GM19035 (cell line): Measurements from ENCODE around the gene NPFFR2.
"Not testable (repeated sequence)": the region's sequence is repeated elsewhere in the genome, so short reads cannot be mapped to it uniquely, and the experiment has no call there.

ENCODE experiments used
- ATAC-seq: cut with Tn5 transposase; IDR thresholded peaks from one replicate; pipeline ENCODE4 v1.9.1; 2021; ENCODE audit not compliant: unreplicated experiment

The NPFFR2 gene

DNA sequence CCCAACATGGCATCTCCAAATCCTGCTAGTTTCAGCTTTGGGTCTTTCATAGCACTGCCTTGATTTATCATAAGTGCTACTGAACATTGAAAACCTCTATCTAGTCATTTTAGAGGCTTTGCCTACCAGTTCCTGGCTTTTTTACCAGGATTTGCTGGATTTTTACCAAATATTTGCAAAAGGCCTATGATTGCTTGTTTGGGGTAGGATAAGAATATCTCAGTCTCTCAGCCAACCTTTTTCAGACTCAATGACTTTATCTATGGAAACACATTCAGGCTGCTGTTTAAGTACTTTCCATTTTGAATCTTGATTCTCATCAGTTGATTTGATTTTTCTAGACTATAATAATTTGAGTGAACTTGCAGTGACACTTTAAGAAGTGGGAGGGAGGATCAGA lies 80.1 kb downstream of the NPFFR2 start:
- ATAC-seq, result no peak

DNA sequence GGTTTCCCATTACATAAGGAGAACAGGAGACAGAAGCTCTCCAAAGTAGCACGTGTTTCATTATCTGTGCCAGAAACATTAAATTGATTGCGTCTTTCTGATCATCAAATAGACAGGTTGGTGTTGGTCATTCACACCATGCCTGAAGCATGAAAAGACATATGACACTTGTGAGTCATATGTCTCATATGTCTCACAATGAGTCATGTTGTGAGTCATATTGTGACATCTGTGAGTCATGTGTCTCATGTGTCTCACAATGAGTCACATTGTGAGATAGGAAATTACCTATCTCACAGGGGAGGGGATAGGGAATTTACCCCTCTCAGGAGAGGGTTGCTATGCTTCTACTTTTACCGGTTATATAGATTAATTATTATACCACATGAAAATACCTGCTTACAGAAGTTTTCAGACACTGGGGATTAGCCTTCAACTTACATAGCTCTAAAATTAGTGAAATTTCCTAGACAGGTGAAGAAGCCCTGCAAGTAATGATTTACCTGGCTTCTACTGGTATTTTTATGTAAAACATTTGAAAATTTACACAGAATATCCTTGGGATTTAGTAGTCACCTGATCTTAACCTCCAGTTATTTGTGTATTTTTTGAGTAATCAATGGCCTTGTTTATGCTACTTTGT lies 80.8 kb downstream of the NPFFR2 start:
- peak; percentile 94 for ATAC-seq

DNA sequence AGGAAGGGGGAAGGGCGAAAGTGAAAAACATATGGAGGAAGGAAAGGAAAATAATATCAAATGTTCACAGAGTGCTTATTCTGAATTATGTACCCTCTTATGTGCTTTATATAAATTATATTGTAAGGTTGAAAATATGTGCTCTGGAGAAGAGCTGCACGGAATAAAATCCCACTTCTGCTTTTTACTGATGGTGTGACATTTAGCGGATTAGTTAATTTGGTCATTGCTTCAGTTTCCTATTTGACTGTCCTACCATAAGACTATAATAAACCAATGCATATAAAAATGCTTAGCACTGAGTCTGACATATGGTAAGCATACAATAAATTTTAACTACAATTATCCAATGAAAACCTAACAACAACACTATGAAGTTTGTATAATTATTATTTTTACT lies 86.2 kb downstream of the NPFFR2 start:
- ATAC-seq, result no peak

DNA sequence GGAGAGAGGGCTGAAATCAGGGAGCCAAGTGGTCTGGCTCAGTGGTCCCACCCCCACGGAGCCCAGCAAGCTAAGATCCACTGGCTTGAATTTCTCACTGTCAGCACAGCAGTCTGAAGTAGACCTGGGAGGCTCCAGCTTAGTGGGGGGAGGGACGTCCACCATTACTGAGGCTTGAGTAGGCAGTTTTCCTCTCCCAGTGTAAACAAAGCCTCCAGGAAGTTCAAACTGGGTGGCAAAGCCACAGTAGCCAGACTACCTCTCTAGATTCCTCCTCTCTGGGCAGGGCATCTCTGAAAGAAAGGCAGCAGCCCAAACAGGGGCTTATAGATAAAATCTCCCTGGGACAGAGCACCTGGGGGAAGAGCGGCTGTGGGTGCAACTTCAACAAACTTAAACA lies 88.1 kb downstream of the NPFFR2 start:
- ATAC-seq, result no peak

DNA sequence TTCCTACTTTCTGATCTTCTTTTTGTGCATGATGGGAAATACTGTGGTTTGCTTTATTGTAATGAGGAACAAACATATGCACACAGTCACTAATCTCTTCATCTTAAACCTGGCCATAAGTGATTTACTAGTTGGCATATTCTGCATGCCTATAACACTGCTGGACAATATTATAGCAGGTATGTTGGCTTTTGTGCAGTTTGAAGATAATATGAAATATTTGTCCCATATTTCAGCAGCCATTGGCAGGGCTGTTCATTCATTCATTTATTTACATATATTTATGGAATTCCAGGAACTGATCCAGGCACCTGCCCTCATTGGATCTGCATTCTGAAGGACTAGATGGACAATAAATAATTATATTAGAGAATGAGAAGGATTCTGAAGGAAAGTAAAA lies 96.9 kb downstream of the NPFFR2 start:
- ATAC-seq, result no peak

DNA sequence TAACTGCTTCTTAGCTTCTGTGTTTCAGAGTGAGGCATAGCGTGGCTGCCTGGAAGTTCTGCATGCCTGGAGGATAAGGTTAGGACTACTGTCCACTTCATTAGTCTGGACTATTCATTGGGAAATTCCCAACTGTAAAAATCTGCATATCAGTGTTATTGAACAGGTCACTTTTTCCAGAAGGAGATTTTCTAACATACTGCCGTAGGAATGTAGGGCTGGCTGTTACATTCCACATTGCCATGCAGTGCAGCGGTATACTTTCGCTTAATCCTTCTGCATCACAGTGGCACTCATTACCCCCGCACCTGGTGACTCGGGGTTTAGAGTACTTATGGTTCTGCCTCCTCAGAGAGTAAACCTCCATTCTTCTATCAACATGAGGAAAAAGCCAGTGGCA lies 104.6 kb downstream of the NPFFR2 start:
- no peak for ATAC-seq

DNA sequence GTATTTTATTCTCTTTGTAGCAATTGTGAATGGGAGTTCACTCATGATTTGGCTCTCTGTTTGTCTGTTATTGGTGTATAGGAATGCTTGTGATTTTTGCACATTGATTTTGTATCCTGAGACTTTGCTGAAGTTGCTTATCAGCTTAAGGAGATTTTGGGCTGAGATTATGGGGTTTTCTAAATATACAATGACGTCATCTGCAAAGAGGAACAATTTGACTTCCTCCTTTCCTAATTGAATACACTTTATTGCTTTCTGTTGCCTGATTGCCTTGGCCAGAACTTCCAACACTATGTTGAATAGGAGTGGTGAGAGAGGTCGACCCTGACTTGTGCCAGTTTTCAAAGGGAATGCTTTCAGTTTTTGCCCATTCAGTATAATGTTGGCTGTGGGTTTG lies 108.2 kb downstream of the NPFFR2 start:
- not testable (repeated sequence) for ATAC-seq

DNA sequence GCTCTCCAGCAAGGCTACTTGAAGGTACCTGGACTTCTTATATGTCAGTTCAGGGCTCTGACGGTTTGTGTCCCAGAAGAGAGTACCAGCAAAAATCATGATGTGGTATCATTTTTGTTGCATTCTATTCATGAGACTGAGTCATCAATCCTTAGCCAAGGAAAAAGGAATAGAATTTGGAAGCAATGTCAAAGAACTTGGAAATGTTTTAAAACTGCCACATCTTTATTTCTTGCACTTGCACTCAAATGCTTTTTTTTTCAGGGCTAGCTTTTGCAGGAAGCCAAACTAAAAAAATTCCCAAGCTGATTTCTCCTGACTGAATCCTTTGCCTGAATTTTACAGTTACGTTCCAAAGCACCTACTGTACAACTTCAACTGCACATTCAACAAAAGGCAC lies 112.4 kb downstream of the NPFFR2 start:
- no peak for ATAC-seq

DNA sequence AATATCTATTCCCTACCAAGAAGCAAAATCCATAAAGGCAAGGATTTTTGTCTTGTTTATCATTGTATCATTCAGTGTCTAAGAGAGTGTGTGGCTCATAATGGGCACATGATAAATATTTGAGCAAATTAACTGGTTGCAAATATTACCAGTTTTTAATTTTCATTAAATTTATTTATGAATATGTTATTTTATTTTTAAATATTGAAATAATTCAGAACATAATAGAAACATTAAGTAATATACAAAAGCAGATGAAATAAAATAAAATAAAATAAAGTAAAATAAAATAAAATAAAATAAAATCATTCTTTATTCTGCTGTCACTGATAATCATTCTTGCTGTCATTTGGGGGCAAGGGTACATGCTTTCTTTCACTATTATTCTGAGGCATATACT lies 120.9 kb downstream of the NPFFR2 start:
- no peak for ATAC-seq

DNA sequence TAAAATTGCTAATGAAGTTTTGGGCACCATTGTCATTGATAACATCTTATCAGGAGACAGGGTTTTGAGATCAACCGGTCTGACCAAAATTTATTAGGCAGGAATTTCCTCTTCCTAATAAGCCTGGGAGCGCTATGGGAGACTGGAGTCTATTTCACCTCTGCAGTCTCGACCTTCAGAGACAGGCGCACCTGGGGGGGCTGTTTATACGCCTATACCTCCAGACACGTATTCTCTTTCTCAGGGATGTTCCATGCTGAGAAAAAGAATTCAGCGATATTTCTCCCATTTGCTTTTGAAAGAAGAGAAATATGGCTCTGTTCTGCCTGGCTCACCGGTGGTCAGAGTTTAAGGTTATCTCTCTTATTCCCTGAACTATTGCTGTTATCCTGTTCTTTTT lies 121.8 kb downstream of the NPFFR2 start:
- ATAC-seq, result not testable (repeated sequence)

DNA sequence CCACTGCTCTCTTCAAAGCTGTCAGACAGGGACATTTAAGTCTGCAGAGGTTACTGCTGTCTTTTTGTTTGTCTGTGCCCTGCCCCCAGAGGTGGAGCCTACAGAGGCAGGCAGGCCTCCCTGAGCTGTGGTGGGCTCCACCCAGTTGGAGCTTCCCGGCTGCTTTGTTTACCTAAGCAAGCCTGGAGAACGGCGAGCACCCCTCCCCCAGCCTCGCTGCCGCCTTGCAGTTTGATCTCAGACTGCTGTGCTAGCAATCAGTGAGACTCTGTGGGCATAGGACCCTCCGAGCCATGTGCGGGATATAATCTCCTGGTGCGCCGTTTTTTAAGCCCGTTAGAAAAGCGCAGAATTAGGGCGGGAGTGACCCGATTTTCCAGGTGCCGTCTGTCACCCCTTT lies 137.5 kb downstream of the NPFFR2 start:
- not testable (repeated sequence) for ATAC-seq

DNA sequence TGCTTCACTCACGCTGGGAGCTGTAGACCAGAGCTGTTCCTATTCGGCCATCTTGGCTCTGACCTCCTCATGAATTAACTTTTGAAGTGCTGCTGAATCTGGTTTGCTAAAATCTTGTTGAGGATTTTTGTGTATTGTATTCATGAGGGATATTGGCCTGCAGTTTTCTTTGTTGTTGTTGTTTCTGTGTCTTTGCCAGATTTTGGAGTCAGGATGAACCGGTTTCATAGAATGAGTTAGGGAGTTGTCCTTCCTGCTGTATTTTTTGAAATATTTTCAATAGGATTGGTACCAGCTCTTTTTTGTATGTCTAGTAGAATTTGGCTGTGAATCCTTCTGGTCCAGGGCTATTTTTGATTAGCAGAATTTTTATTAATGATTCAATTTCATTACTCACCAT lies 138.1 kb downstream of the NPFFR2 start:
- ATAC-seq, result no peak

DNA sequence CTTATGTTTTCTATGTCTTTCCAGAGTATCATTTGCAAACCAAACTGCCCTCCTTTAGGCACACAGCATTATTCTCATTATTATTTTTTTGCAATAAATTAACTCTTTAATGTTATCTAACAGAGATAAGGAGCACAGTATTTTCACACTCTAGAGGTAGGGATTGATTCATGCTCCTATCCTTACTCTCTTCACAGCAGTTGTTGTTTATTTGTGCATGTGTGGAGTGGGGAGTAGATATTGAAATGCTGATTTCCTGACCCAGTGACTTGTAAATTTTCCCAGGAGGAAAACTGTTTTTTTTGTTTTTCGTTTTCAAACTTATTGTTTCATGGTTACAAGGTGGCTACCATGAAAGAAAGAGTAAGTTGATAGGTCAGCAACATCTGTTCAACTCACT lies 140.0 kb downstream of the NPFFR2 start:
- no peak for ATAC-seq

DNA sequence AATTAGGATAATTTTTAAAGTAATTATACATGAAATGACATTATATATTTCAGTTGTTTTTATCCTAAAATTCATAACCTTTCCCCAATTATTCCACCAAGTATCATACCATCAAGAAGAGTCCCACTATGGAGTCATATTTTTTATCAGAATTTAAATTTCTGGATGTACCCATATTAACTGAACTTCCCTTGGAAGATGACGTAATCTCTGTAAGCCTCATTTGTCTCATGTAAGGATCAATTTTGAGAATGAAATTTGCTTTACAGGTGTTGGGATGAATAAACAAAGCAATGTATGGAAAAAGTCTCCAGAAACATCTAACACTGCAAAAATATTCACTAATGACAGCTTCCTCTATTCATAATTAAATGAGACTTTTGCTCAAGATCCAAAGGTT lies 147.5 kb downstream of the NPFFR2 start:
- no peak for ATAC-seq

DNA sequence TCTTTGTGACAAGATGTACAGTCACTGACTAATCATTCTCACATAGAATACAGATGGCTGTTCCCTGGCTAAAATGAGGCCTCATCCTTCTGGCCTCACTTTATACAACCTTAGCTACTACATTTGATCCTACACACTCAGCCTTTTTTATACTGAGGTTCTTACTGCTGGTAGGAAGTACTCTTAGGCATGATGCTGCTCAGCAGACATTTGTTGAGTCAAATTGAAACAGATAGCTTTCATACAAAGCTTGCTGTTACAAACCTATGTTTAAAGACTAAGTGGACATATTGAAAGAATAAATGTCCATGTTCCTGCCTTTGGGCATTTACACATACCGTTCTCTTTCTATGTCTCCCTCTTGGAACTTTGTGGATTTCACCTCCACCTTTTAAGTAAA lies 154.9 kb downstream of the NPFFR2 start:
- ATAC-seq, result peak; percentile 74

DNA sequence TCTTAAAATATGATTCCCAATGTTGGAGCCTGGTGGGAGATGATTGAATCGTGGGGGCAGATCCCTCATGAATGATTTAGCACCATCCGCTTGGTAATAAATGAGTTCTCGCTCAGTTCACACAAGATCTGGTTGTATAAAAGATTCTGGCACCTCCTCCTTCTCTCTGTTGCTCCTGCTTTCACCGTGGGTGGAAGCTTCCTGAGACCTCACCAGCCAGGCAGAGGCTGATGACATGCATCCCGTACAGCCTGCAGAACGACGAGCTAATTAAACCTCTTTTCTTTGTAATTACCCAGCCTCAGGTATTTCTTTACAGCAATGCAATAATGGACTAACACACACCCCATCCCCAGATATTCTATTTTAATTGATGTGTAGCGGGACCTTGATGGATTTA lies 162.2 kb downstream of the NPFFR2 start:
- no peak for ATAC-seq

DNA sequence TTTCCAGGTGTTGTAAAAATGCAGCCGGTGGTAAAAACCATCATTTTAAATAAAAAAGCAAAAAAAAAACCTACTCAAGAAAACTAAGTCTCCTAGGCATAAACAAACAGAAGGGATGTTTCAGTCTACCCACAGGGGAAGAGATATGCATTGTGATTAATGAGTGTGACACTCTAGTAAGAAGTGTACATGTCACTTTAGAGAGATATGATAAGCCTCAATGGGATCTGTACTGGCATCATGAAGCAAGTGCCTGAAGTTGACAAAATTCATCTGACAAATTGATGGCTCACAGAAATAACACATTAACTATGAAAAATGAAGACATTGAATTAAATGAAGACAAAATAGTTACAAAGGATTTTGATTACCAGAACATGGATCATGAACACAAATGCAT lies 162.7 kb downstream of the NPFFR2 start:
- ATAC-seq, result no peak
